ENCODE data around the gene ANXA2R. TPM values are rescaled to one million over a fixed set of nuclear protein-coding genes. Genes with fewer than 3 reads are reported as not detected.
"Not testable (repeated sequence)": the region's sequence is repeated elsewhere in the genome, so short reads cannot be mapped to it uniquely, and the experiment has no call there.

The ANXA2R gene
- total and polyA plus RNA-seq, 2 donors (not counting 1 experiment from before 2014, with no cell fraction given), result 19.3 to 50.4 TPM

DNA sequence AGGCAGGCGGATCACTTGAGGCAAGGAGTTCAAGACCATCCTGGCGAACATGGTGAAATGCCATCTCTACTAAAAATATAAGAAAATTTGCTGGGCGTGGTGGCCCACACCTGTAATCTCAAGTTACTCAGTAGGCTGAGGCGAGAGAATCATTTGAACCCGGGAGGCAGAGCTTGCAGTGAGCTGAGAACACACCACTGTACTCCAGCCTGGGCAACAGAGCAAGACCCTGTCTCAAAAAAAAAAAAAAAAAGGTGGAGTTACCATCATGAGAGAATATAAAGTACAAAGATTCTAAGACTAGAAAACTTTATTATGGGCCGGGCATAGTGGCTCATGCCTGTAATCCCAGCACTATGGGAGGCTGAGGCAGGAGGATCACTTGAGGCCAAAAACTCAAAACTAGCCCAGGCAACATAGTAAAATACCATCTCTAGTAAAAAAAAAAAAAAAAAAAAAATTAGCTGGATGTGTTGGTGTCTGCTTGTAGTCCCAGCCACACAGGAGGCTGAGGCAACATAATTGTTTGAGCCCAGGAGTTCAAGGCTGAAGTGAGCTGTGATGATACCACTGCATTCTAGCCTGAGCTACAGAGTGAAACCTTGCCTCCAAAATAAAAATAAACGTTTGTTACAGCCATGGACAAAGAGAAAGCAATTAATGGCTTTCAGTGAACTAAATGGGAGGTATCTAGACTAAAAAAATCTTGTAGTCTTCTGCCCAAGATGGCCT lies 12.9 kb downstream of the ANXA2R start:
- intact Hi-C loops (cut with micrococcal nuclease), result no loop called here
- Mint-ChIP-seq H3K4me3 (no peak overlapping the region), H3K9me3 (ENCODE audit: insufficient read depth) (no peaks in the 10 kb centered on the region), H3K4me1 (no peaks in the 10 kb centered on the region), H3K27me3 (no peaks in the 10 kb centered on the region), H3K27ac (no peak overlapping the region)
- H4K20me1 ChIP-seq (ENCODE audit: control insufficient read depth, insufficient read depth, low read length, poor library complexity, severe bottlenecking), result no peaks in the 10 kb centered on the region
- H3K4me3 ChIP-seq (ENCODE audit: control extremely low read depth in 1 of 5, extremely low read depth in 1 of 5, insufficient read depth in 1 of 5, low read depth in 2 of 5, low read length in 4 of 5), result no peak overlapping the region
- H3K27me3 ChIP-seq (replicated peaks in 1 of 4; ENCODE audit: control extremely low read depth in 1 of 4, control insufficient read depth in 3 of 4, insufficient read depth in 4 of 4, low read length in 3 of 4), result no peaks in the 10 kb centered on the region
- no peak overlapping the region for H3K27ac ChIP-seq (ENCODE audit: low read length in 2 of 2)
- no peak overlapping the region for H3K4me2 ChIP-seq (replicated peaks; ENCODE audit: low read depth, low read length, poor library complexity, severe bottlenecking)
- H3K36me3 ChIP-seq (replicated peaks in 1 of 2; ENCODE audit: control extremely low read depth in 1 of 2, control insufficient read depth in 1 of 2, extremely low read depth in 1 of 2, insufficient read depth in 2 of 2, low read length in 1 of 2), result no peaks in the 10 kb centered on the region
- no peaks in the 10 kb centered on the region for H3K4me1 ChIP-seq (ENCODE audit: control insufficient read depth in 2 of 2, insufficient read depth in 2 of 2, low read length in 2 of 2)
- WGBS (ENCODE audit: insufficient coverage), result 100% methylated on average over 5 of the region's 7 CpGs
- peaks cover 27% of the 10 kb centered on the region for H3K79me2 ChIP-seq (ENCODE audit: control insufficient read depth, insufficient read depth, low read length)
- ATAC-seq (ENCODE audit: low read depth) (no peak), DNase-seq (no peak)
- no peak overlapping the region for H2AFZ ChIP-seq (ENCODE audit: insufficient read depth, low read depth, low read length, poor library complexity, severe bottlenecking)
- H3K9me3 ChIP-seq (ENCODE audit: control extremely low read depth in 1 of 3, control insufficient read depth in 2 of 3, insufficient read depth in 1 of 3, low read length in 2 of 3), result no peaks in the 10 kb centered on the region
- H3K9ac ChIP-seq (ENCODE audit: low read length), result no peak overlapping the region
- CTCF ChIA-PET, result interaction anchor here (0.7 to 2.2 kb wide), 5 partner anchors 8 to 113 kb away, joined by 4 to 8 read pairs (median 5); no protein-coding TSS in a partner anchor
- POLR2A ChIA-PET, result interaction anchor here (0.6 kb wide), 1 partner anchor 94 kb away, joined by 5 read pairs; no protein-coding TSS in a partner anchor
- TF ChIP-seq, protein P1, sequence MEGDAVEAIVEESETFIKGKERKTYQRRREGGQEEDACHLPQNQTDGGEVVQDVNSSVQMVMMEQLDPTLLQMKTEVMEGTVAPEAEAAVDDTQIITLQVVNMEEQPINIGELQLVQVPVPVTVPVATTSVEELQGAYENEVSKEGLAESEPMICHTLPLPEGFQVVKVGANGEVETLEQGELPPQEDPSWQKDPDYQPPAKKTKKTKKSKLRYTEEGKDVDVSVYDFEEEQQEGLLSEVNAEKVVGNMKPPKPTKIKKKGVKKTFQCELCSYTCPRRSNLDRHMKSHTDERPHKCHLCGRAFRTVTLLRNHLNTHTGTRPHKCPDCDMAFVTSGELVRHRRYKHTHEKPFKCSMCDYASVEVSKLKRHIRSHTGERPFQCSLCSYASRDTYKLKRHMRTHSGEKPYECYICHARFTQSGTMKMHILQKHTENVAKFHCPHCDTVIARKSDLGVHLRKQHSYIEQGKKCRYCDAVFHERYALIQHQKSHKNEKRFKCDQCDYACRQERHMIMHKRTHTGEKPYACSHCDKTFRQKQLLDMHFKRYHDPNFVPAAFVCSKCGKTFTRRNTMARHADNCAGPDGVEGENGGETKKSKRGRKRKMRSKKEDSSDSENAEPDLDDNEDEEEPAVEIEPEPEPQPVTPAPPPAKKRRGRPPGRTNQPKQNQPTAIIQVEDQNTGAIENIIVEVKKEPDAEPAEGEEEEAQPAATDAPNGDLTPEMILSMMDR (IDR thresholded peaks at IDR 0.05), result no peak
- no peak for TF ChIP-seq EZH2 (IDR thresholded peaks at IDR 0.05; ENCODE audit: borderline replicate concordance, insufficient read depth, low read depth, low read length, poor library complexity, severe bottlenecking)

DNA sequence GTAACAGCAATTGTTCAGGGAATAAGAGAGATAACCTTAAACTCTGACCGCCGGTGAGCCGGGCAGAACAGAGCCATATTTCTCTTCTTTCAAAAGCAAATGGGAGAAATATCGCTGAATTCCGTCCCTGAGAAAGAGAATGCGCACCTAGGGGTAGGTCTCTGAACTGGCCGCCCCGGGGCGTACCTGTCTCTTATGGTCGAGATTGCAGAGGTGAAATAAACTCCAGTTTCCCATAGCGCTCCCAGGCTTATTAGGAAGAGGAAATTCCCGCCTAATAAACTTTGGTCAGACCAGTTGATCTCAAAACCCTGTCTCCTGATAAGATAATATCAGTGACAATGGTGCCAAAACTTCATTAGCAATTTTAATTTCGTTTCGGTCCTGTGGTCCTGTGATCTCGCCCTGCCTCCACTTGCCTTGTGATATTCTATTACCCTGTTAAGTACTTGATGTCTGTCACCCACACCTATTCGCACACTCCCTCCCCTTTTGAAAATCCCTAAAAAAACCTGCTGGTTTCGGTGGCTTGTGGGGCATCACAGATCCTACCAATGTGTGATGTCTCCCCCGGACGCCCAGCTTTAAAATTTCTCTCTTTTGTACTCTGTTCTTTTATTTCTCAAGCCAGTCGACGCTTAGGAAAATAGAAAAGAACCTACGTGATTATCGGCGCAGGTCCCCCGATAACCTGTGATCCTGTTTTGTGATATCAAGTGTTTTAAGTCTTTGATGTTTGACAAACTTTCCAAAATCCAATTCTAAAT lies 14.8 kb downstream of the ANXA2R start:
- DNase-seq; H3K27me3 Mint-ChIP-seq; H3K36me3 ChIP-seq (replicated peaks in 1 of 2; ENCODE audit: control extremely low read depth in 1 of 2, control insufficient read depth in 1 of 2, extremely low read depth in 1 of 2, insufficient read depth in 2 of 2, low read length in 1 of 2); H4K20me1 ChIP-seq (ENCODE audit: control insufficient read depth, insufficient read depth, low read length, poor library complexity, severe bottlenecking); H3K27ac ChIP-seq (ENCODE audit: low read length in 2 of 2); H3K27ac Mint-ChIP-seq; H3K27me3 ChIP-seq (replicated peaks in 1 of 4; ENCODE audit: control extremely low read depth in 1 of 4, control insufficient read depth in 3 of 4, insufficient read depth in 4 of 4, low read length in 3 of 4); H3K4me3 ChIP-seq (ENCODE audit: control extremely low read depth in 1 of 5, extremely low read depth in 1 of 5, insufficient read depth in 1 of 5, low read depth in 2 of 5, low read length in 4 of 5); H3K4me2 ChIP-seq (replicated peaks; ENCODE audit: low read depth, low read length, poor library complexity, severe bottlenecking); H3K4me1 ChIP-seq (ENCODE audit: control insufficient read depth in 2 of 2, insufficient read depth in 2 of 2, low read length in 2 of 2); H3K9me3 ChIP-seq (ENCODE audit: control extremely low read depth in 1 of 3, control insufficient read depth in 2 of 3, insufficient read depth in 1 of 3, low read length in 2 of 3); H3K4me1 Mint-ChIP-seq; H3K4me3 Mint-ChIP-seq; H2AFZ ChIP-seq (ENCODE audit: insufficient read depth, low read depth, low read length, poor library complexity, severe bottlenecking); intact Hi-C loops (cut with micrococcal nuclease); H3K9ac ChIP-seq (ENCODE audit: low read length); ATAC-seq (ENCODE audit: low read depth); H3K9me3 Mint-ChIP-seq (ENCODE audit: insufficient read depth): not testable (repeated sequence)
- WGBS (ENCODE audit: insufficient coverage), result 100% methylated on average over 3 of the region's 25 CpGs
- H3K79me2 ChIP-seq (ENCODE audit: control insufficient read depth, insufficient read depth, low read length), result peaks cover 35% of the 10 kb centered on the region
- ChIA-PET POLR2A (interaction anchor here (0.6 kb wide), 1 partner anchor 64 kb away, joined by 5 read pairs; no protein-coding TSS in a partner anchor), CTCF (interaction anchor here (0.6 kb wide), 1 partner anchor 103 kb away, joined by 4 read pairs; no protein-coding TSS in a partner anchor)
